ENCODE data around the gene NTM.

Gene NTM

DNA sequence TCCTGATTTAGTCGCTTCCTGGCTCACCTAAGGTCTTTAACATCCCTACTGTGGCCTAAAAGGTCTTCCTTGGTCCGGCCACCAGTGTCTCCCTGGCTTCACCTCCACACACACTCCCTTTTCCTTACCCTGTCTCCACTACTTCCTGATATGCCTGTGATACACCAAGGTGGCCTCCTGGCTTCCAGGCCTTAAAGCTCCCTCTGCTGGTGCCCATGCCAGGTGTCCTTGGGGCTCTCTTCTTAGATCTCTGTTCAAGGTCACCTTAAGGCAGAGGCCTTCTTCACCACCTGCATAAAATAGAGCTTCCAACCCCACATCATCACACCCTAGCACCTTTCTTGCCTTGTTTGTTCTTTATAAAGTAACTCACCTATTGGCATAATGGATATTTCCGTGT lies 787.7 kb downstream of the NTM start:
- peak; percentile 45 for DNase-seq (ENCODE audit: low spot score)

DNA sequence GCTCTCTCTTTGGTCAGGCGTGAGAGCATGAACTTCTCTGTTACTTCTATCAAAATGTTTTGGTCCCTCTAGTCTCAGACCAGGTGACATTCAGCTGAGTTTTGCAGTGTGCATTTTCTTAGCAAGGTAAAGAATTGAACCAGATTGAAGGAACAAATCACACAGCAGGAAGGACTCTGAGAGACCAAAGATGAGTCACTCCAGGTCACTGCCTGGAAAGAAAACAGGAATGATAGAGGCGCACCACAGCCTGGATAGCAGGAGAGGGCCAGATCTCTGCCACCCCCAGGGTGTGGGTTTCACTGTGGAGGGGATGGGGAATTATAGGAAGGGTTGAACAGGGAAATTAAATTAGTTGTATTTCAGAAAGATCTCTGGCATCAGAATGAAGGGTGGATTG lies 788.3 kb downstream of the NTM start:
- no peak for DNase-seq (ENCODE audit: low spot score)

DNA sequence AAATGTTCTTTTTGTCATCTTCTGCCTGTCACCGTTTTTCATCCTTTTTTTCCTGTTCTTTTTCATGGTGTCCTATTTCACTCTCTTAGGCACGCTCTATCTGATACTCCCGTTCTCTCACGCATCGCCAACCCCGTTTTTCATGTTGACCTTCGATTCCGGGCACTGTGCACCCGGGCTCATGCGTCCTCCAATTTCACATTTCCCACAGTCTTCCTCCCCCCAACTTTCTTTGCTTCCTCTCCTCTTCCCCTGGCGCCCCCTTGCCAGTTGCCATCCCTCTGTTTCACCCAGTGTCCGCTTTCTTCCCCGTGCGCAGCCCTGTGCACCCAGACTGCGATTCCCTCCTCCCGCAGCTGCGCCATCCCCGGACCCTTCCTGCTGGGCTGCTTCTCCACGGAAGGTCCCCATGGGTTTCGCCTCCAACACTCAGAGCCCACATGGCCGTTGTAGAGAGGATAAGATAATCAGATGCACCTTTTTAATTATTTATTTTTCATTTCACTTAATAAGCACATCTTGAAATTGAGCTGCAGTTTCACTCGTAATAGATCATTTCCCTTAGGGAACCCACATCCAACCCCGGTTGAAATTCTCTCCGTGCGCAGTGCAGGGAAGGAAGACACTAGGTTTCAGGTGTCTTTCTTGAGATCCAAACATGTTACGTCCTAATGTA lies 791.1 kb downstream of the NTM start:
- DNase-seq (ENCODE audit: low spot score), result no peak

DNA sequence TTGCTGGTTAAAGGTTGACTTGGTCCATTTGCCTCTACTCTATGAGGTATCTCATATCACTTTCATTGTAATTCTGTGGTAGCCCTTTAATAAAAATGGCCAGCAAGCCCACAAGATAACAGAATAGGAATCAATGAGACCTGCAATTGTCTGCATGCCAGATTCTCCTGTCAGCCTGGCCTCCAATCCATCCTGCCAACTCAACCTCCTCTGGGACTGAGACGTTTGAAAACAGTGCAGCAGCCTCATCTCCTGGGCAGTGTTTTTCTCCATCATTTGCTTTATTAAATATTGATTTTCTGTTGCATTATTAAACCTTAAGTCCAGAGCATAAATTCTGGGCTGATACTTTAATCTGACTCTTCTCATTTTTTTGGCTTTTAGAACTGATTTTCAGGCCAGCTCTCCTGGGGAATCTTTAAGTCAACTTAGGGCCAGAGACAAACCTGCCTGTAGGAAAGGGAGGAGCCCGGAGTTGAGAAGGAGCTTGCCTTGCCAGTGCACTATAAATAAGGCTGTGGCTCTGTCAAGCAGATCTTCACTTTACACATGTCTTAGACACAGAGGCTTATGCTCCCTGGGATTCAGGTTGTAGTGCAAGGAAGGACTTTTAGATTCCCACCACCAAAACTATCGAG lies 798.0 kb downstream of the NTM start:
- DNase-seq (ENCODE audit: low spot score), result no peak

DNA sequence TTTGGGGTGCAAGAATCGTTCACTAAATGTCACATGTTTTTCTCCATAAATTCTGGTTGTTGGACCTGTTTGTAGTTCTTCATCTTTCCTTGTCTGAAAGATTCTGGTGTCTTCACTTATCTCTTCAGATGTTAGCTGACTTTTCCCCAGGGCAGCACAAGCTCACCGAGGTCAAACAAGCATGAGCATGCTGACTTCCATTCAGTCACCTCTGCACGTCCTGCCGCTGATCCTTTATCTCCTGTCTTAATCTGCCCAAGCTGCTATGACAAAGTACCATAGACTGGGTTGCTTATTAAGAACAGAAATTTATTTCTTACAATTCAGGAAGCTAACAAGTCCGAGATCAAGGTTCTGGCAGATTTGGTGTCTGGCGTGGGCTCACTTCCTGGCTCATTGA lies 800.6 kb downstream of the NTM start:
- no peak for DNase-seq (ENCODE audit: low spot score)

DNA sequence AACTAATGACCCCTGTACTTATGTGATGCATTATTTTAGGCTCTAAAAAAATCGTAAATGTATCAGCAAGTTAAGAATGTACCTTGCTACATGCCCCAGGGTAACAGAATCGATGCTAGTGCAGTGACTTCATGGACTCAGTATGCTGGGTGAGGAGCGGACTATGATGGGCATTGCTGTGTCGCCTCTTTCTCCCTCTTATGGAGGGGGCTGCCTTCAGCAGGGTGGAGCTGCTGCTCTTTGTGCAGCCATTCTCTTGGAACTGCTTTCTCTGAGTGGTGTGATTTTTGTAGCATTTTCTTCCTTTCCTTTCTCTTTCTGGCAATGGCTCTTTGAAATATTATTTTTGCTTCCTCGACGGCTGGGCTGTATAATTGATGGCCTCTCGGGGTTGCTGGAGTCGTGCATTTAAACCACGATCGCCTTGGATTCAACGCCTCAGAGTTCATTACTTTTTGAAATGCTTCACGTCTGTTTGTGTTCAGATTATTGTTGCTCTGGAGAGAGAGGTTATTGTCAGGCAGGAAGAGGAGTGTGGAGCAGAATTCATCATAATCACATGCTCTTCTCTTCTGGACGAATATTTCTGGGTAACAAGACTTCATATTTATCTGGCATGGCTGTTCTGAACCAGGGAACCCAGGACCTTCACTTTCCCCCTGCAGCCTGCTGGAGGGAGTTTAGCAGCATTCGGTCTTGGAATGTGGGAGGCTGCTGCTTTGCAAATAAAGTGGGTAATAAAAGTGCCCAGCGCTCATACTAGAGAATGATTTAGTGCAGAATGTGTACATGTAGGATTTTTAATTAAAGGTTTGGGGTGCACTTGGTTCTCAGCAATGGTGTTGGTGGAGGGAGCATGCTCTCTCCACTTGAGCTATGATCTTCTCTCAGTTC lies 804.2 kb downstream of the NTM start:
- DNase-seq (ENCODE audit: low spot score), result no peak

DNA sequence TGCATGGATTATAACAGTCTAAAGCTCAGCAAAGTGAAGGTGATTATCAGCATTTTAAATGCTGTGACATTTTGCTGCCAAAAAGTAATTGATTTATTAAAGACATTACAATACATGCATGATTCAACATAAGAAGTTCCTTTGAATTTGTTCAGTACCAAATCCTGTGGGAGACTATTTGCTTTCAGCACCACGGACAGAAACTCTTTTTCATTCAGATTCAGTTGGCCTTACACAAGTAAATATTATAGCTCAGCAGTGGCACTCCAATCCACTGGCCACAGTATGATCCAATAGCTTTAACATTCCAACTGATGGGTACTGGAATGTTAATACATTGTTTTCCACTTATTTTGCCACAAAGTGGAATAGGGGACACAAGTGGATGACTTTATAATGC lies 806.7 kb downstream of the NTM start:
- peak; percentile 28 for DNase-seq (ENCODE audit: low spot score)

DNA sequence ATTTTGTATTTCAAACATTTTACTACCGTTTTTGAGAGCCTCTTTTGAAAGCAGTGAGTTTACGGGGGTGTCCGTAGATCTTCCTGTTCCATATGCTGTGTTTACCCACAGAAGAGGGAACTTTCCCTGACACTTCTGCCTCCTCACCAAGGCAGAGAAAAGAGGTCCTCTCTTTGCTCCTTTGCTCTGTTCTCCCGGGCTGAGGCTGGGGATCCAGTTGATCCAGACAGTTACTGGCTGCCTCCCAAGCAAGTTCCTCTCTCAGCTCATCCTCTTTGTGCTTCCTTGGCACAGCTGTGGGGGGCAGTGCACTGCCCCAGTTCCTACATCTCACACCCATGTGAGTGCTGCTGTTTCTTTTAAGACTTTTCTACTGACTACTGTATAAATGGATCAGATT lies 813.7 kb downstream of the NTM start:
- DNase-seq (ENCODE audit: low spot score), result no peak

DNA sequence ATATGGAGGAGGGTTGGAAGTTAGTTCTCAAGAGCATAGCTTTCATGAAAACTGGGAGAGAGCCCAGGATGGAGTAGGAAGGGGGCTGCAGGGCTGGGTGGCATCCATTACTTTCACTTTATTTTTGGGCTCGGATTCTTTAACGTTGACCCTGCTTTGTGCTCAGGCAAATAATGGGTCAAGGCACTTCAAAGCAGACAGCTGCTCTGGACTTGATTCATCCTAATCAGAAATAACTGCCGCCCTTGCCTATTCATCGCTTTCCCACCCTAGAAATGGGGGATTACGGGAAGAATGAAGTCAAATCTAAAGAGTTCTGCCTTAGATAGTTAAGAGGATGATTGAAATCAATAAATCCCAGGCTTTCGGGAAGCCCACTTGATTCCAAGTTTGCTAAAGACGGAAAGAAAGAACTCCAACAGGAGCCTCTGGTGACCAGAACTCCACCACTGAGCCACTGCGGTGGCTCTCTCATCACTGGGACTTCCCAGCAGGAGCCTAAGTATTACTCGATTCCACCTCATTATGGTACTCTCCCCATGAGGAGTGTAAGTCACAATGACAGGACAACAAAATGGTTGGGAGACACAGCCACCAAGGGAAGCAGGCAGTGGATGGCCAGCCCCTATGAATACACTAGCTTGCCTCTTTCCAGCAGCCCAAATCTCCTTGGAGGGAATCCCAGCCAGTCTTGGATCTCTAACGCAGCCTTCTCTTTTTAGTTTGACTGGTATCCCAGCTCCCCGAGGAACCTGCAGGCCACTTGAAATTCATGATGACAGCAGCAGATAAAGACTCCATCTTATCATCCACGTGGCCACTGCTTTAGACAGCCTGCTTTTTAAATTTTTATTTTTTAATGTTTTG lies 815.5 kb downstream of the NTM start:
- DNase-seq (ENCODE audit: low spot score), result no peak

DNA sequence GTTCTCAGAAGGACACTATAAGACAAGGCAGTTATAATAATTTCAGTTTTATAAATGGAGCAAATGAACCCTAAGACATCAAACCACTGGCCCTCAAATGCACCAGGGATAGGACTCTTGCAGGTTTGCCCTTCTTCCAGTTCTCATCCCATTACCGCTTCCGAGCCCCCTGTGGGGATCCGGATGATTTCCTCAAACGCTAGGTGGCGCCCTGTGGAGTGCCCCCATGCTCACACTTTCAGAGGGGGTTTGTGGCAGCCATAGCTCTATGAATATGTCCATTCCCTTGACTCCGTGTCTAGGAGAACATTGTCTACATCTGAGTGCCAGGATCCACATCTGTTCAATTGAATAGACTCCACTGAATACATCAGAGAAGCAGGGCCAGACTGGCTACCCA lies 816.3 kb downstream of the NTM start:
- no peak for DNase-seq (ENCODE audit: low spot score)

DNA sequence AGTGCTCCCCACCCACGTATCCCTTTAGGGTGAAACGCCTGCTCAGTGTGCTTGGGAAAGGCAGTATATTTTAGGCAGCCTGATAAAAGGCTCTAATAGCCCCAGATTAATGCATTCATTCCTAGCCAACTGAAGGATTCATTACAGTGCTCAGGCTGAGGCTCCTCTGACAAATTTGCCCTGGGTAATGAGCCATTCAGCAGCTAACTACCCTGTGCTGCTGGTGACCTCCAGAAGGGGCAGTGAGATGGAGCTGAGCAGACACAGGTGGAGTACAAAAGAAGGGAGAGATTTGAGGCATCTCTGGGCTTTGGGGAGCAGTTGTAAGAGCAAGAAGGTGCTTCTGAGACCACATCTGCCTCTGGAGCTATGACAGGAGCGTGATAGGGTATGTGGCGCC lies 817.0 kb downstream of the NTM start:
- DNase-seq (ENCODE audit: low spot score), result no peak

DNA sequence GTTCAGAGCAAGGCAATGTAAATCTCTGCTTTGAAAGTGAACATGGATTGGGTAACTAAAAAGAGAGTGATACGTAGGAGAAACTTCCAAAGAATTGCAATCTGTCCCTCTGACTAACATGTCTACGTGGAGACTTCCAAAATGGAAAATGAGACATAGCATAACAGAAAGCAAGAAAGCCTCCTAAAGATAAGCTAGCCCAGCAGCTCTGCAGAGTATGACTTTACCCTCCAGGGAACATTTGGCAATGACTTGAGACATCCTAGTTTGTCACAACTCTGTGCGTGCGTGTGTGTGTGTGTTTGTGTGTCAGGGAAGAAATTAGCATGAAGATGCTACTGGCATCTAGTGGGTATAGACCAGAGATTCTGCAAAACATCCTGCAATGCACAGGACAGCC lies 817.4 kb downstream of the NTM start:
- DNase-seq (ENCODE audit: low spot score), result no peak

DNA sequence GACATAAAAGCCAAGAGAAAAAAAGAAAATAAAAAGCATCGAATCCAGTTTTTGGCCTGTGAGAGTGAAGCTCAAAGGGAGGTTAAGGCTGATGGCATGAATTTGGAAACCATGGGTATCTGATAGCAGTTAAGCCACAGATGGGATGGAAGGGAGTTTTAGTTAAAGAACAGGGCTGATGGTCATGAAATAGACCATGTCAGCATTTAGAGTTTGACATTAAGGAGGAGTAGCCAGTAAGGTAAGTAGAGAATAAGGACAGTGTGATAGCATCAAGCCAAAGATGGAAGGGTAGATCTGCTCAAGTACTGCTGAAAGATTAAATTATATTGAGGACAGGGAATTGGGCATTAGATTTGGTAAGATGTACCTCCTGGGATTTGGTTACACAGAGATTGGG lies 826.5 kb downstream of the NTM start:
- DNase-seq (ENCODE audit: low spot score), result no peak

DNA sequence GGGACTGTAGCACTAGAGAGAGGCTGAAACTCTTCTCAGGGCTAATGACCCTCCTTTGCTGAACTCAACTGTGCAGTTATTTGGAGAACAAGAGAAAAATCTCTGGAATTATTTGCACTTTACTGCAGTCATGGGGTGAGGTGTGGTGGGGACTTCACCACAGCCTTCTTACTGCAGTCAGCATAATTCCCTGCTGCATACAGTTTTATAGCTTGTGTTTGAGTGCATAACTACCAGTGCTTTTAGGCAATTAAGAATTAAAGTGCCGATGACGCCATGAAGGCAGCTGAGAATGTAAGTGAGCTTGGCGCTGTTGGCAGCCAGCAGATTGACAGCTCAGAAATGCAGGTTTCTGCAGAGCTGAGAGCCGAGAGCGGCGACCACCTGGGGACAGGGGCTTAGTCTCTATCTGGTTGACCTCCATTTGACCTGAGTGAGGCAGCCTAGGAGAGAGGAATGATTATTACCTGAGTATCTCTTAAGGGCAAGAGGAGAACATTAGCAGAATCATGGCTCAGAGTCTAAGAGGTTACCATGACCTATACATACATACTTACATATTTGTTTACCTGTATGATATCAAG lies 830.0 kb downstream of the NTM start:
- no peak for DNase-seq (ENCODE audit: low spot score)

DNA sequence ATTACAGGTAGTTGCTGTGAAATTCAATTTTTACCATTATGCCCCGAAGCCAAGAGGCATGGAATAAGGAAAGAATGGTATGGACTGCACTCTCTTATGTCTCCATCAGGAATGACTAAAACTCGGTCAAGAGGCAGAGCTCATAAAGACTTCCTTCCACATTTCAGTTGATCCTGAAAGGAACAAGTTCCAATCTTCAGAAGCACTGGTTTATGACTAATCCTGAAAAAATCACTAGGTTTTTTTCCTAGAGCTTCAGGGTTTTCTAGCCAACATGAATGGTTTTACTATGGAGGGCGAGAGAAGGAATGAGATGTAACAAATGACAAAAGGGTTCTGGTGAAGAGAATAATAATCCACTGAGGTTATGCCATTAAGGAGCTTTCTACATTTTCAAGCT lies 832.2 kb downstream of the NTM start:
- DNase-seq (ENCODE audit: low spot score), result peak; percentile 8

DNA sequence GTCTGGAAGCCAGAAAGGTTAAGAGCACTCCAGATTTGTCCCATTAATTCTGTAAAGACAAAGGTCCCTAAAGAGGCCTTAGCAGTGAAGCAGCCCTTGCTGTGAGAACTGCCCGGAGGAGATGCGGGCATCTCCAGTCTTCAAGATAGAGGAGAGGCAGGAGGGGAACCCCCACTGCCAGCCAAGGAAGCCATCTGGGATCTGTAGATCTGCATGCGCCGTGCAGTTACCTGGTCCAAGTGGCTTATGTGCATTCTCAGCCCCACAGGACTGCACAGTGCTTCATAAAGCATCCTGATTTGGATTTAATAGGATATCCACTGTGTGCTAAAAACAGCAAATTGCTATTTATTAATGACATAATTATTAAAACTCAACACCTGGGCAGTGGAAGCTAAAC lies 834.6 kb downstream of the NTM start:
- DNase-seq (ENCODE audit: low spot score), result no peak

DNA sequence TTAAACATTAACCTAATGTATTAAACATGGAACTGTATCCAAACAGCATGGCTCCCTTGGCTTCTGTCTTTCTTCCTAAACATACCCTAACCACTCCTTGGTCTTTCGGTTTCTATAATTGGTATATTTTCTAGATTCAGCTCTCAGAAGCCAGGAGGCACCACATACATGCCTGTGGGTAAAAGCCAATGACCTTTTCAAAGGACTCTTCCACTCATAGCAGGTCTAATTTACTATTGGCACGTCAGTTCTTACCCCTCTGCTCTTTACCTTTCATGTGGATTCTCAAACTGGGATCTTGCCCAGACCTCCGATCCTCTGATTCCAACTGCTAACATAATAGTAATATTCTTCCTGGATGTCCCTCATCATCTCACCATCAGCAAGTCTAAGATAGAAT lies 835.1 kb downstream of the NTM start:
- DNase-seq (ENCODE audit: low spot score), result no peak

DNA sequence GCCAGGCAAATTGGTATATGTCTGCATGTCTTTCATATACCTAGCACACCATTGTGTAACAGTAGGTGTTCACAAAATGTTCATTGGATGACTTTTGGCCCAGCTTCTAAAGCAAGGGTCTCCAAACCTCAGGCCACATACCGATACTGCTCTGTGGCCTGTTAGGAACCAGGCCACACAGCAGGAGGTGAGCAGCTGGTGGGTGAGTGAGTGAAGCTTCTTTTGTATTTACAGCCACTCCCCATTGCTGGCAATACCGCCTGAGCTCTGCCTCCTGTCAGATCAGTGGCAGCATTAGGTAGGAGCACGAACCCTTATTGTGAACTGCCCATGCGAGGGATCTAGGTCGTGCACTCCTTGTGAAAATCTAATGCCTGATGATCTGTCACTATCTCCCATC lies 836.6 kb downstream of the NTM start:
- no peak for DNase-seq (ENCODE audit: low spot score)

DNA sequence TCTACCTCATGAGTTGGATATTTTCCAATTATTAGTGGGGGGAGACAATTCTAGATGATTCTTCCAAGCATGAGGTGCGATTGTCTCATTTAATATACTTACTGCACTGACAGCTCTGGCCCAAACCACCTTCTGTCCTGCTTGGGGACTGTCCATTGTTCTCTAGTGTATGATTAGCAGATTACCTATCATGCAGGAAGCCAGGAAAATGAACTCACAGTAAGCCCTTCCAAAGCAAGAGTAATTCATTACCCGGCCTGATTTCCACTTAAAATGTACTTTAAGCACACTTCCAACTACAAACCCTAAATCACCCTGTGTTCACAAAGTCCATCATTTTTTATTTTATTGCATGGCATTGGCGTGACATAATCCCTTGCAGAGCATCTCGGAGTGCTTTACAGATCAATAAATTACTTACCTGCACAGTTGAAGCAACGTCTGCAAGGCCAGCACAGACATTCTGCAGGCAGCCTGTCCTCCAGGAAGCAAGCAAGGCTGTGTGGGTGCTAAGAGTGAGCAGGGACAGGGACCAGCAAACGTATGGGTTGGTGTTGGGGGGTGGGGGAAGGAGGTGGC lies 838.2 kb downstream of the NTM start:
- DNase-seq (ENCODE audit: low spot score), result no peak

DNA sequence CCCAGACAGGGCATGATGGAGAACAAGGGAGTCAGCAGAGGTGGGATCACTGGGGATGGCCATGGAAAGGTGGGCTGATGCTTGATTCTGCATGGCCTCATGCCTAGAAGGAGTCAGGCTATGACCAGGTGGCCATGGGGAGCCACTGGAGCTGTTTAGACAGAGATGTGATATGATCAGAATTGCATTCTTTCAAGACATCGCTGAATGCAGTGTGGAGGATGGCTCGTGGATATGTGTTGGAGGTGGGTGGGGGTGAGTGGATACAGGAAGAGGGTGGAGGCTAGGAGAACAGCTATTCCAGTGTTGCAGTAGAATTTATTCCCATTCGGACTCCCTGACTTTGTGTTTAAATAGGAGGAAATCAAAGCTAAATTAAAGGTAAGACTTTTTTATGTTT lies 841.1 kb downstream of the NTM start:
- DNase-seq (ENCODE audit: low spot score), result no peak

DNA sequence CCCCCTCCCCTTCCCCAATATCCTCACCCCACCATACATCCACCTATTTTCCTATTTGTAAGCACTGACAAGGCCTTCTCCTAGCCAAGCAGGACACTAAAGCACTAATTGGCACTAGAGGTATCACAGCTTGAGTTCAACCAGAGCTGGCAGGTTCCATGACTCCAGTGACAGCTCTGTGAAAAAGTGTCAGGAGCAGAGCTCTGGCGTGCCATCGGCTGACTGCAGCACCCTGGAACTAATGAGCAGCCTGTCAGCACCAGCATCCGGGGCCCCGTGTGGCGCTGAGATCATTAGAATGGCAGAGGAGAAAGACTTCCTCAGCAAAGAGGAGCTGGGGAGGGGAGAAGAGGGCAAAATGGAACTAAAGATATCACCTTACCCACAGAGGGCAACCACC lies 847.4 kb downstream of the NTM start:
- DNase-seq (ENCODE audit: low spot score), result no peak

DNA sequence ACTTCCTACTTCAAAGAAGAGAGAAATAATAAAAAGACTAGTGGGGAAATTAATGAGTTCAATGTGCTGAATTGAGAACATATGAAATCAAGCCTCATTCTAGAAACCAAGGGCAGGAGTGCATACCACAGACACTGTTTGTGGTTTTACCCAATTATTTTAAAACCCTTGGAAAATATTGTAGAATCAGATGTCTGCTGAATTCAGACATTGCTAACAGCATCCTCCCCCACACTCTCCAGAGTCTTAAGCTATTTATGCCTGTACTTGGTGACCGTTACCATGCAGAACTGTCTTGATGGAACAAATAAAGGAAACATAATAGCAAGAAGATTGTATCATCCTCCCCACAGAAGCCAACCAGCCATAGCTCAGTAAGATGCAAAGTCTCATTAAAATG lies 850.1 kb downstream of the NTM start:
- DNase-seq (ENCODE audit: low spot score), result no peak
